Measurements from ENCODE around the gene ALG14. TPM values are rescaled to one million over a fixed set of nuclear protein-coding genes. Genes with fewer than 3 reads are reported as not detected.

Gene ALG14
- polyA plus RNA-seq, 1 of the 3 experiments (the other 2 are of a cell fraction) = 2.5 TPM

GRCh38 chr1:95080446-95080845 is 7.7 kb upstream of the ALG14 start:
- Histone ChIP-seq H3F3A (replicated peaks; ENCODE audit: insufficient read depth) (peaks cover 4% of the 10 kb centered on the region), H3K4me3 (ENCODE audit: low read depth in 2 of 2, low read length in 1 of 2) (no peak overlapping the region), H3K9me3 (no peaks in the 10 kb centered on the region), H3K4me1 (ENCODE audit: control insufficient read depth in 1 of 2, insufficient read depth in 2 of 2, low read depth in 1 of 2, low read length in 1 of 2) (peaks cover 0 to 5% of the 10 kb centered on the region in 2 experiments; a peak in 1 of 4 replicates), H3K9ac (no peak overlapping the region), H4K20me1 (ENCODE audit: insufficient read depth) (no peaks in the 10 kb centered on the region), H3K4me2 (no peak overlapping the region), H3K36me3 (replicated peaks in 1 of 2; ENCODE audit: control insufficient read depth in 1 of 2, insufficient read depth in 2 of 2, low read length in 1 of 2) (no peaks in the 10 kb centered on the region), H3K79me2 (ENCODE audit: insufficient read depth) (no peaks in the 10 kb centered on the region), H3K9me2 (no peaks in the 10 kb centered on the region), H2AFZ (ENCODE audit: low read depth) (no peak overlapping the region), H3K27ac (ENCODE audit: low read depth in 2 of 2, low read length in 1 of 2) (no peak overlapping the region), H3K27me3 (ENCODE audit: insufficient read depth) (no peaks in the 10 kb centered on the region; the same call in 1 of the 2 replicates)
- DNase-seq = no peak
- TF ChIP-seq FOXM1 (IDR thresholded peaks at IDR 0.05; ENCODE audit: low read depth) (no peak), RXRA (IDR thresholded peaks at IDR 0.05; ENCODE audit: borderline replicate concordance, low read depth) (no peak), SIN3A (IDR thresholded peaks at IDR 0.05; ENCODE audit: borderline replicate concordance, low read depth, low read length) (no peak), MXI1 (IDR thresholded peaks at IDR 0.05; ENCODE audit: low read depth, low read length) (no peak), TCF12 (IDR thresholded peaks at IDR 0.05) (no peak), SMC3 (IDR thresholded peaks at IDR 0.05; ENCODE audit: low read depth, low read length) (no peak), TAF1 (IDR thresholded peaks at IDR 0.05; ENCODE audit: borderline replicate concordance, low read depth, low read length) (no peak), REST (IDR thresholded peaks at IDR 0.05; ENCODE audit: low read depth, low read length) (no peak), FOSL2 (IDR thresholded peaks at IDR 0.05; ENCODE audit: borderline replicate concordance, low read depth) (no peak), RAD21 (IDR thresholded peaks at IDR 0.05; ENCODE audit: low read length) (no peak), ELF1 (IDR thresholded peaks at IDR 0.05) (no peak), MEF2A (IDR thresholded peaks at IDR 0.05; ENCODE audit: borderline replicate concordance, low read depth) (no peak), YY1 (IDR thresholded peaks at IDR 0.05; ENCODE audit: low read depth) (no peak), EZH2phosphoT487 (IDR thresholded peaks at IDR 0.05; ENCODE audit: borderline replicate concordance, low read depth) (no peak), POLR2AphosphoS5 (IDR thresholded peaks at IDR 0.05; ENCODE audit: low read depth, low read length) (no peak), RCOR1 (IDR thresholded peaks at IDR 0.05; ENCODE audit: low read length) (no peak), TEAD4 (IDR thresholded peaks at IDR 0.05; ENCODE audit: borderline replicate concordance, insufficient read depth) (no peak), MAX (IDR thresholded peaks at IDR 0.05; ENCODE audit: low read depth) (no peak), PBX3 (IDR thresholded peaks at IDR 0.05) (no peak)
- ChIA-PET POLR2A (no interaction called here), CTCF (interaction anchor here (0.6 to 2.2 kb wide), 6 partner anchors 35 to 486 kb away, joined by 3 to 6 read pairs (median 4); partner anchors contain the start of genes RWDD3 and TLCD4)
- 67% methylated on average over 1 of the region's 1 CpG for WGBS (ENCODE audit: low lambda C conversion rate)

All from SK-N-SH (cell line).